Measurements from ENCODE around the gene DGCR2.

The DGCR2 gene

GRCh38 chr22:19143967-19144400 is 21.8 kb upstream of the DGCR2 start:
- DNase-seq: no peak

DNA sequence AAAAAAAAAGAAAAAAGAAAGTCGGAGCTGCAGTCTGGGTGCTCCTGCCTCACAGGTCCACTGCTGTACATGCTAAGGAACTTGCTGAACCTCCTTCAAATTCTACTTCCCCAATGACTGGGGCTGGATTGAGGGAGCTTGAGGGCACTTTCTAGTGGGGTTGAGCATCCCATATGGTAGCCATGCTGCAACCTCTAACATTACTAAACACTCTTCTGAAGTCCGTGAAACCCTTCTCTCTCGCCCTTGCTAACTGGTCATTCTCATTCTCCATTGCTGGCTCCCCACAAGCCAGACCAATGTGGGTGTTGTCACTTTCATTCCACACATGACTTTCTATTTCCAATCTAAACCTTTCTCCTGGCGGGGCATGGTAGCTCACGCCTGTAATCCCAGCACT is 21.0 kb upstream of the DGCR2 start:
- no peak for DNase-seq

GRCh38 chr22:19142394-19142793 is 20.2 kb upstream of the DGCR2 start:
- no peak for DNase-seq

GRCh38 chr22:19139974-19140373 is 17.8 kb upstream of the DGCR2 start:
- DNase-seq: no peak

DNA sequence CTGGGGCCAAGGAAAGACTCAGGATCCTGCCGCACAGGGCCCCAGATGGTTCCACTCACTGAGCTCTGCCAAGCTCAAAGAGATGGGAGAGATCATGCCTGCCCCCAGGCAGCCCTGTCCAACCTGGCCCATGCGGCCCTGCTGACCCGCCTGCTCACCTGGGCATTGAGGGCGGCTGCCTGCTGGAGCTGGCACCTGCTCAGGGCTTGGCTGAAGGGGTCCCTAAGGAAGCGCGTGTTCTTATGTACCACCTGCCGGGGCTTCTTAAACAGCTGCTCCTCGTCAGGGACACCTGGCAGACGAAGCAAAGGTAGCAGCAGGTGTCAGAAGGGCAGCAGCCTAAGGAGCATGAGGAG is 16.8 kb upstream of the DGCR2 start:
- DNase-seq: no peak

DNA sequence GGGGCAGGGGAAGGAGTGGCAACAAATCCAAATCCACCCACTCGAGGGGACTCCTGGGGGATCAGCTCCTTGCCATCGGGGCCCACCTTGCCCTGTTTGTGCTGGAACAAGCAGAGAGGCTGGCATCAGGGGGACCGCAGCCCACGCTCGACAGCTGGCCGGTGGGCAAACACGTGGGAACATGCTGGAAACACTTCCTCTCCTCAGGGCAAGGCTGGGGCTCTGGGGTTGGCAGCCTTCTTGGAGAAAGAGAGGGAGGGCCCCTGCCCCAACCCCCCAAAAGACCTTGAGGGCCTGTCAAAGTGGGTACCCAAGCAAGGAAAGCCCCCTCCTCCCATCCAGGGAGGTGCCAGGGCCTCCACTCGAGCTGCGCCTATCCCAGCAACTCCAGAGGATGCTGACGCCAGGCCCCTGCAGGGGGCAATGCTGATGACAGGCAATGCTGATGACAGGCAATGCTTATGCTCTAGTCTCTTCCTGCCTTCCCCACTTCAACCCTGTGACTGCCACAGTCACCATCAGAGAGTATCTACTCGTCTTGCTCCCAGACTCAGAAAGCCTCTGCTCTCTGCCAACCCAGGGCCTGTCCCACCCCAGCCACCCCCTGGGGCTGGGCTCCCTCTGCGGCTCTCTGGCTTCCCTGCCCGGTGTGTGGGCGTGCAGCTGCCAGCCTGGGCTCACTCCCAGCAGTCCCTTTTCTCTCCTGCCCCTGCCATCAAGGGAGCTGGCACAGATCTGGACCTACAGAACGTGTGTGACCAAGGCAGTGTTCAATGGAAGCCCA is 16.2 kb upstream of the DGCR2 start:
- no peak for DNase-seq

DNA sequence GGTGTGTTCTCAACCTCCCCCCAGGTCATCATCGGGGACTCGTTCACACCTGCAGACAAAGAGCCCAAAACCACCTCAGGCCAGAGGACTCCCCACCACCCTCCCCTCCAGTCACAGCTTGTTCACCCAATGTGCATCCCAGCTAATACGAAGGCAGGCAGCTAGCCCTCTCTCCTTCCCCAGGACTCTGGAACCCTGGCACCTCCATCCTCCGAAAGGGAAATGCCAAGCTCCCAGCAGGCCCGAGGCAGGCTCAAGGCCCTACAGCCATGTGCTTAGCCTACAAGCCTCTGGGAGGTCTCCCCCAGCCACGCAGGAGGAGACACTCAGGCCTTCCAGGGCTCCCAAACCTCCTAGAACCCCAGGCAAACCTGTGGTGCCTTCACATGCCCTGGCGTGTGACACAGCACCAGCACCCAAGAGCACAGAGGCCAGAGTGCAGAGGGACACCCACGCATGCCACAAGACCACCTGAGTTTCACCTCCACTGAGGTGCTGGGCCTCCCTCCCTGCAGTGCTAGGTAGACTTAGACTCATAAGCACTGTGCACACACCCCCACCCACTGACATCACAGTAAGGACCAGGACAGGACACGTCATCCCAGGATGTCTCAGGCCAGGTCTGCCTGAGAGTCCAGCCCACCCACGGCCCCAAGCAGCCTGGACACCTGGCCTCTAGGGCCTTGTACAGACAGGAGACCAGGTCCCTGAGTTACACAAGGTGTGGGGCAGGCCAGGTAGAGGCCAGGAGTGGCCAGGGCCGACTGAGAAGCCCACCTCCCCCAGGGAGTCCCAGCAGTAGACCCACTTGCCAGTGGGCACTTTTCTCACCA is 15.4 kb upstream of the DGCR2 start:
- DNase-seq: no peak

- DNase-seq: no peak
Measured at GRCh38 chr22:19136915-19137314, 14.7 kb upstream of the DGCR2 start.

GRCh38 chr22:19134874-19135273 is 12.7 kb upstream of the DGCR2 start:
- DNase-seq: no peak

GRCh38 chr22:19134176-19134831 is 12.1 kb upstream of the DGCR2 start:
- no peak for DNase-seq

GRCh38 chr22:19133561-19133960 is 11.3 kb upstream of the DGCR2 start:
- DNase-seq: no peak

DNA sequence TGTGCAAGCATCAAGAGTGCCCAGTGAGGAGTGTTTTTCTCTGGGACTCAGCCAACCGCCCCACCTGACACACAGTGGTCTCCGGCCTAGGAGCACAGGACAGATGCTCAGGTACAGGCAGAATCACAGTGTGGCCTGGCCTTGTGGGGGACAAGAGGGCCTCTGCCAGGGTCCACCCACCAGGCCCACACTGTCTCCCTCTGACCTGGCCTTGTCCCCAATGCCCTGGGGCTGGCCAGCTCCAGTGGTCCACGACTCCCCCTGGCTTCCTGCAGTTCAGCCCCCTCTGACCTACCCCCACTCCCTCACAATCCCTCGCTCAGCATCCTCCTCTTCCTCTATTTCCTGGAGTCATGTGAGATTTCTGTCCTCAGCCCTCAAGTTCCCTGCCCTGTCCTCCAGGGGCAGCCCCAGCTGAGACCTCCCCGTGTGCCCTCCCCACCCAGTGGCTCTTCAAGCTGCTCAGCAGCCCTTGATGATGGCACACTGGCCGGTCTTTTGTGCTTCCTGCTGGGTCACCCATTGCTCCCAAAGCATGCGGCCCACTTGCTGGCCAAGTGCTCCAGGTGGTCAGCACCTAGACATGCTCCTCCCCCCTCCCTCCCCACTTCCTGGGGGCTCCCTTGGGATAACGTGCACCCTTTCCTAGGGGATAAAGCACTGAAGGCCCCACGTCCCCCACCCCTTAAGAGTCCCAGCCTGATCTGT is 10.6 kb upstream of the DGCR2 start:
- DNase-seq: no peak

GRCh38 chr22:19132153-19132552 is 9.9 kb upstream of the DGCR2 start:
- no peak for DNase-seq

DNA sequence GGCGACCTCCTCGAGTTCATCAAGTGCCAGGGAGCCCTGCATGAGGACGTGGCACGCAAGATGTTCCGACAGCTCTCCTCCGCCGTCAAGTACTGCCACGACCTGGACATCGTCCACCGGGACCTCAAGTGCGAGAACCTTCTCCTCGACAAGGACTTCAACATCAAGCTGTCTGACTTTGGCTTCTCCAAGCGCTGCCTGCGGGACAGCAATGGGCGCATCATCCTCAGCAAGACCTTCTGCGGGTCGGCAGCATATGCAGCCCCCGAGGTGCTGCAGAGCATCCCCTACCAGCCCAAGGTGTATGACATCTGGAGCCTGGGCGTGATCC is 9.4 kb upstream of the DGCR2 start:
- no peak for DNase-seq

DNA sequence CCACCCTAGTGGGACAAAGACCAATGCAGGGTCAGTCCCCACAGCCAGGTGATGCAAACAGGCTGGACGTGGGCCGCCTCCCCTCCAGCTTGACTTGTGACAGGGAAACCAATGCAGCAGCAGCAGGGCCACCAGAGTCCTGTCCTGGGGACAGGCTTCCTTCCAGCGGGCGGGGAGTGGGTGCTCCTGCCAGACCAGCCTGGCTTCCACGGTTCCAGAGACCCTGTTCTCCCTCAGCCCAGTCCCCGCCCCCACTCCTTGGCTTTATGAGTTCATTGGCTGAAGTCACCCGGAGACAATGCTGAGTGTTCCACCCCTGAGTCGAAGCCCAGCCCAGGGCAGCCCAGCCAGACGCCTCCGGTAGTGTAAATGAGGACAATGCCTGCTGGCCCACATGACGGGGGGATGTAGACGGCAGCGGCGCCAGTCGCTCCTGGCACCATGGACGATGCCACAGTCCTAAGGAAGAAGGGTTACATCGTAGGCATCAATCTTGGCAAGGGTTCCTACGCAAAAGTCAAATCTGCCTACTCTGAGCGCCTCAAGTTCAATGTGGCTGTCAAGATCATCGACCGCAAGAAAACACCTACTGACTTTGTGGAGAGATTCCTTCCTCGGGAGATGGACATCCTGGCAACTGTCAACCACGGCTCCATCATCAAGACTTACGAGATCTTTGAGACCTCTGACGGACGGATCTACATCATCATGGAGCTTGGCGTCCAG is 8.9 kb upstream of the DGCR2 start, which contains the start of gene TSSK2:
Gene TSSK2 (plus strand): TSS at position 350 of the 726 bp plus-strand sequence. CDS start 92 bp downstream, at position 442.
- no peak for DNase-seq

DNA sequence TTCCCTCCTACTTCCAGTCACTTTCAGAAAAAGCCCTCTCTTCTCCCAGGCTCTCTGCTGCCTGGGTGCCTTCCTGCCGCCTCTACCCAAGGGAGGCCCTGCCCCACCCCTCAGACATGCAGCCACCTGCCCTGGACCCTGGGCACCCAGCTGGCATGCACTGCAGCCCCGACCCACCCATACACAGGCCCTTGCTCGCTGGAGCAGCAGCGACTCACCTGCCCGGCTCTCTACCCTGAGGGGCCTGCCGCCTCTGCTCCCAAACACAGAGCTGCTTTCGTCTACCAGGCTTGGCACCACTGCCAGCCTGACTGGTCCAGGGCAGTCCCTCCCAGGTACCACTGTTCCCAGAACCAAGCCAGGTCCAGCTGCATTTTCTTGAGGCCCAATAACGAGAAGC is 7.7 kb upstream of the DGCR2 start:
- no peak for DNase-seq

DNA sequence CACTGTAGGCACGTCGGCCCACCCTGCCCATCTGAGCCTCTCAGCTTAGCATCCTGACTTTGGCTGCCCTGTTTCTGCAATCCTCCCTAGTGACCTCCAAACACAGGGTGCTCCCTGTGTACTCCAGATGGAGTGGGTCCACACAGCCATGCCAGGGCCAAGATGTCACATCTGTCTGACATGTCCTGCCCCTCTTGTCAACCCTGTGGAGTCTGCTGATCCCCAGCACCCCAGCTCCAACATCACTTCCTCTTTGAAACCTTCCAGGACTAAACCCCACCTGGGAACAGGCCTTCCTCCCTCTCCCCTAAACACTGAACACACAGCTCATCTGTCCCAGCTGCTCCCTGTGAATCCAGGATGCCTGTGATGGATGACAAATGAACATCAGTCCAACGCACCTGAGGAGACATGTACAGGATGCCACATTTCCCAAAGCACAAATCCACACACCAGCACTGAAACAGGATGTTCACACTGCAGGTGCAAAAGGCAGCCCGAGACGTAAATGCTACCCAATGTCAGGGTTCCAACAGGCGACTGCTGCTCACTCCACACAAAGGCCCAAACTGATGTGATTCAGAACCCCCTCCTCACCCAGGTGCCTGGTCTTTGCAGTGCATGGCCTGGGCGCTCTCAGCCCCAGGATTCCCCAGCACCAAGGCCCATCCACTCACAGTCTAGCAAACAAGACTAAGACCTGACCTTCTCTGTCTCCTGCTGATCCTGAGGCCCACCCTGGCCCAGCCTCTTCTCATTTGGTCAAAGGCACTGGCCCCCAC is 6.9 kb upstream of the DGCR2 start:
- no peak for DNase-seq

DNA sequence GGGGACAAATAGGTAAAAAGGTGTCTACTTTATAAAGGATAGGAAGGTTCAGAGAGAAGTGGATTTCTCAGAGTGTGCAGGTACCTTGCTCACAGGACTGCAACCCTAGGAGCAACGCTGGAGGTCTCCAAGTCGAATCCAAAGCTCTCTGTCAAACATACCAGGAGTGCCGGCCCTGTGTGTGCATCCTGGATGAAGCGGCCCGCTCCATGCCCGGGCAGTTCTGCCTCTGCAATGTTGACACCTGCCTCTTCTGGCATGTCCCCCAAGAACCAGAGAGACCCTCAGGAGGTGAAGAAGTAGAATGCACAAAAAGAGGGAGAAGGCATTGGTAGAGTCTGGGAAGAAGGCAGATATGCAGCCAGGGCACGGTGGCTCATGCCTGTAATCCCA is 5.8 kb upstream of the DGCR2 start:
- no peak for DNase-seq

DNA sequence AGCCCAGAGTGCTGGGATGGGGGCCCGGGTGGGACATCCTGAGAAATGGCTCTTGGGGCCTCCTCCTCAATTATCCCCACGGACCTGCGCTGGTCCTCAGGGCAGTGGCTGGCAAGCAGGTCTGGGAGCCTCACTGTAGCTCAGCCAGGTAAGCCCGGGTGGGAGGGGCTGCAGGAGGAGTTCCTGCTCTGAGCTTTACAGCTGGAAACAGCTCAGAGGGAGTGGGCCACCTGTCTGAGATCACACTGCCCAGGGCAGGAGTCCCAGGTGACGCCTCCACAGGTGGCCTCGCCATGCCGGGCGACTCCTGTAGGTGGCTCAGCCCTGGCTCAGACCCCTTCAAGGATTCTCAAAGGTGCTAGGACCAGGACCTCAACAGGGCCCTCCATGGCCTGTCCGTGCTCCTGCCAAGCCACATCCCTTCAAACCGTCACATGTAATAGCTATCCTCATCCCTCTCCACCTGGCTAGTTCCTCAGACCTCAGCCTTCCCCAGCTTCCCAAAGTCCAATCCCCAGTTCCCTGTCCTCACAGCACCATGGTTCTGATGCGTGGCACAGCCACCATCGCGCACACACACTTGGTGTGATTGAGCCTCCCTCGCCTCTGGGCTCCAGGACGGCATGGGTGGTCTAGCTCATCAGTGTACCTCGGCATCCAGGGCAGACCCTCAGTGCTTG is 5.3 kb upstream of the DGCR2 start:
- DNase-seq: no peak

GRCh38 chr22:19126309-19127273 is 4.4 kb upstream of the DGCR2 start:
- no peak for DNase-seq

Measured in NCI-H524 treated with DMSO at 0.1 percent for 48 hours (cell line).